K562 (cell line): ENCODE data around the gene ZMIZ1. TPM values are rescaled to one million over a fixed set of nuclear protein-coding genes. Genes with fewer than 3 reads are reported as not detected.
A peak's percentile ranks its signal among the peaks of the same experiment; 100 is the strongest.

Experiments
- BDP1 ChIP-seq: IDR thresholded peaks from 3 replicates; pipeline ENCODE4 v1.6.1; 2011; ENCODE audit not compliant: insufficient read length, insufficient read depth
- CBX5 ChIP-seq: IDR thresholded peaks from 2 replicates; pipeline ENCODE4 v1.6.1; 2014; ENCODE audit warnings: low read depth, borderline replicate concordance
- EGR1 ChIP-seq: fragments of 450-650 bp; conservative IDR thresholded peaks from 2 replicates; pipeline ENCODE4 v1.6.1; 2017; ENCODE audit warnings: mild to moderate bottlenecking
- GTF2A2 ChIP-seq: IDR thresholded peaks from 2 replicates; pipeline ENCODE4 v1.6.1; 2016; ENCODE audit warnings: mild to moderate bottlenecking, missing genetic modification characterization, missing compliant biosample characterization
- HDGF ChIP-seq: fragments of 450-650 bp; IDR thresholded peaks from 2 replicates; pipeline ENCODE4 v1.6.1; 2016
- HNRNPUL1 ChIP-seq: fragments of 200-400 bp; formaldehyde crosslinking; IDR thresholded peaks from 2 replicates; pipeline ENCODE4 v1.6.1; 2017; ENCODE audit warnings: low read length
- HSF4 ChIP-seq: fragments of 250-450 bp; sonication (Bioruptor Pico); IDR thresholded peaks from 2 replicates; pipeline ENCODE4 v2.1.2; 2022; ENCODE audit warnings: mild to moderate bottlenecking, moderate library complexity, borderline replicate concordance
- LARP7 ChIP-seq: fragments of 450-650 bp; IDR thresholded peaks from 2 replicates; pipeline ENCODE4 v1.6.1; 2016
- NELFE ChIP-seq: IDR thresholded peaks from 2 replicates; pipeline ENCODE4 v1.6.1; 2011; ENCODE audit warnings: mild to moderate bottlenecking; ENCODE audit not compliant: insufficient read depth, insufficient read length
- NEUROD1 ChIP-seq: fragments of 150-350 bp; IDR thresholded peaks from 2 replicates; pipeline ENCODE4 v1.6.1; 2014; ENCODE audit warnings: borderline replicate concordance, low read length, low read depth; ENCODE audit not compliant: partially characterized antibody
- NR4A1 ChIP-seq, 2 experiments: fragments of 250-450 bp in 1 of 2; fragments of 450-650 bp in 1 of 2; sonication (Bioruptor Pico) in 1 of 2; IDR thresholded peaks; 2 replicates each; pipeline versions ENCODE4 v1.4.0 to v1.6.1; 2016 to 2020; ENCODE audit warnings: mild to moderate bottlenecking in 2 of 2, missing compliant biosample characterization in 1 of 2, missing genetic modification characterization in 1 of 2, moderate library complexity in 1 of 2
- PHF8 ChIP-seq: fragments of 200-600 bp; sonication (generic); IDR thresholded peaks from 2 replicates; pipeline ENCODE4 v1.6.1; 2012; ENCODE audit warnings: mixed run types, mild to moderate bottlenecking, inconsistent platforms, low read length, moderate library complexity, borderline replicate concordance
- PURB ChIP-seq: sonication (generic); formaldehyde crosslinking; IDR thresholded peaks from 2 replicates; pipeline ENCODE4 v1.9.0; 2021; ENCODE audit warnings: low read depth, mild to moderate bottlenecking, missing genetic modification reagents
- RBM22 ChIP-seq: fragments of 200-400 bp; formaldehyde crosslinking; IDR thresholded peaks from 2 replicates; pipeline ENCODE4 v1.6.1; 2018; ENCODE audit warnings: low read length, low read depth; ENCODE audit not compliant: poor library complexity, severe bottlenecking
- SREBF1 ChIP-seq: fragments of 150-350 bp; IDR thresholded peaks from 2 replicates; pipeline ENCODE4 v1.6.1; 2014; ENCODE audit warnings: antibody characterized with exemption, low read depth, low read length, borderline replicate concordance
- TCFL5 ChIP-seq: fragments of 250-450 bp; sonication (Bioruptor Pico); conservative IDR thresholded peaks from 2 replicates; pipeline ENCODE4 v1.6.1; 2021; ENCODE audit warnings: mild to moderate bottlenecking, moderate library complexity, matching md5 sums
- ZBED1 ChIP-seq: IDR thresholded peaks from 2 replicates; pipeline ENCODE4 v1.6.1; 2014
- ZNF184 ChIP-seq: sonication (generic); formaldehyde crosslinking; IDR thresholded peaks from 2 replicates; pipeline ENCODE4 v1.5.0; 2020; ENCODE audit warnings: missing genetic modification reagents
- ZNF232 ChIP-seq: sonication (generic); formaldehyde crosslinking; IDR thresholded peaks from 2 replicates; pipeline ENCODE4 v1.8.0; 2022; ENCODE audit warnings: mild to moderate bottlenecking, missing genetic modification reagents
- ZNF431 ChIP-seq: sonication (generic); formaldehyde crosslinking; IDR thresholded peaks from 2 replicates; pipeline ENCODE4 v1.8.0; 2022; ENCODE audit warnings: mild to moderate bottlenecking, missing genetic modification reagents
- ZNF445 ChIP-seq: fragments of 250-450 bp; sonication (Bioruptor Pico); IDR thresholded peaks from 2 replicates; pipeline ENCODE4 v1.4.0; 2020; ENCODE audit warnings: low read depth, mild to moderate bottlenecking, moderate library complexity
- polyA plus RNA-seq, 8 experiments: library from polyadenylated mRNA; depleted of rRNA in 4 of 8; stranded (reverse) in 5 of 8; unstranded in 3 of 8; fragments of >200 nt; fragmentation: Nextera tagmentation in 2 of 8; fragmentation: Illumina TruSeq in 1 of 8; extraction: Ambion mirVana in 2 of 8; extraction: Trizol in 1 of 8; gene quantifications; 2 replicates each; pipeline versions ENCODE4 v1.2.1 to v1.2.3, GENCODE V29; 2011 to 2014; ENCODE audit warnings: inconsistent platforms in 1 of 8, missing spikeins in 1 of 8
- total RNA-seq, 7 experiments: library from RNA; depleted of rRNA in 6 of 7; stranded (reverse); fragments of >200 nt in 6 of 7; fragmentation: Illumina TruSeq in 2 of 7; extraction: Trizol in 2 of 7; gene quantifications; 2 replicates each; pipeline versions ENCODE4 v1.2.1 to v1.2.3, GENCODE V29; 2011 to 2021; ENCODE audit warnings: low replicate concordance in 1 of 7
- TF ChIP-seq, protein P1 (sequence below): fragments of 450-650 bp; formaldehyde crosslinking; IDR thresholded peaks from 2 replicates; pipeline ENCODE4 v1.4.0; 2022; ENCODE audit warnings: missing genetic modification characterization
- TF ChIP-seq, protein P2 (sequence below): IDR thresholded peaks from 2 replicates; pipeline ENCODE4 v1.6.1; 2012; ENCODE audit warnings: low read depth, low read length, improper control_type of control experiment, borderline replicate concordance
- TF ChIP-seq, protein P3 (sequence below): IDR thresholded peaks from 3 replicates; pipeline ENCODE4 v1.6.1; 2011; ENCODE audit warnings: borderline replicate concordance, mild to moderate bottlenecking; ENCODE audit not compliant: insufficient read length, insufficient read depth

ZMIZ1 gene
- total and polyA plus RNA-seq, 9 of the 15 experiments (the other 6 are each of a cell fraction or from before 2014, with no cell fraction given) = 1.0 to 37.3 (median 4.3) TPM

DNA sequence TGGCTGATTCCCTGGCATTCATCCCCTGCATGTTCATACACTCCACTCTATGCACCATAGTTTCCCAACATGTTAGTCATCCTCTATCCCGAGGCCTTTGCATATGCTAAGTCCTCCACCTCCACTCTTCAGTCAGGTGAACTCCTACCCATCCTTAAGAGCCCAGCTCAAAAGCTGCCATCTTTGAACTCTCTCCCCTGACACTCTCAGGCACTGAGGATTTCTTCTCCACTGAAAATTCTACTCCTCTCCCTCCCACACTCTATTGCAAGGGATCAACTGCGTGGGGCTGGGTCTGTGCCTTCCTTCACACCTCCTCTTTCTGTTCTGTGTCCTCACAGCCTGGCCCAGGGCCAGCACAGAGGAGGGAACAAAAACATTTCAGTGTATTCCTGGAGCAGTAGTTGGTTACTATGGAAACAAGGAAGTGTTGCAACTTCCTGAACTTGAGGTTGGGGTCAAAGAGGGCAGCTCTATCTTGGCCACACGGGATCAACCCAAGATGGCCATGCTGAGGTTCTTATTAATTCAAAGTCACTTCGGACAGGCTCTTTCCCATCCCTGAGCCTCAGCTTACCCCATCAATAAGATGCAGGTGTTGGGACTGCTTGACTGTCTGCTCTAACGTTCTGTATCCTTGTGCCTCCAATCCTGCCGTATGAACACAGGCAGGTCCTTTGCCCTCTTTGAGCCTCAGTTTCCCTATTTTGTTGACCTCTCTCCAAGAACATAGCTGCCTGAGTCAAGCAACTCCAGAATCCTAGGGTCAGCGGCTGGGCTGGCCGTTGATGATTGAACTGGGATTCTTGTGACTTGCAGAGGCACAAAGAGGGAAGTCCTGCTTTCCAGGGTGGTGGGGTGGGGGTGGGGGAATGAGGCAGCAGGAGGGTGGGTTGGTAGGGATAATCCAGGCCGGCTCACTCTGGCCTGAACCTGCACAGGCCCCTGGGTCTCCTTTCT lies 15.5 kb downstream of the ZMIZ1 start (continued):
- TF ChIP-seq ZNF184 (no peak), EGR1 (peak; percentile 61), ZNF431 (CRISPR knock-in tag) (no peak), BDP1 (no peak), HDGF (no peak), ZBED1 (no peak), NEUROD1 (peak; percentile 53), CBX5 (no peak), PURB (CRISPR knock-in tag) (no peak), HNRNPUL1 (no peak), LARP7 (no peak), NR4A1 (CRISPR knock-in tag; IDR thresholded peaks at IDR 0.05) (peak; percentile 92; the same call in 1 of the 2 replicates), NR4A1 (tag; IDR thresholded peaks at IDR 0.05) (peak; percentile 92), SREBF1 (no peak), HSF4 (CRISPR knock-in tag) (no peak; the same call in 1 of the 2 replicates), TCFL5 (CRISPR knock-in tag) (peak; percentile 81), ZNF445 (CRISPR knock-in tag) (peak; percentile 72; the same call in 1 of the 2 replicates), PHF8 (no peak), ZNF232 (no peak), GTF2A2 (tag) (peak; percentile 60), NELFE (no peak), RBM22 (no peak)
- TF ChIP-seq, protein P1, sequence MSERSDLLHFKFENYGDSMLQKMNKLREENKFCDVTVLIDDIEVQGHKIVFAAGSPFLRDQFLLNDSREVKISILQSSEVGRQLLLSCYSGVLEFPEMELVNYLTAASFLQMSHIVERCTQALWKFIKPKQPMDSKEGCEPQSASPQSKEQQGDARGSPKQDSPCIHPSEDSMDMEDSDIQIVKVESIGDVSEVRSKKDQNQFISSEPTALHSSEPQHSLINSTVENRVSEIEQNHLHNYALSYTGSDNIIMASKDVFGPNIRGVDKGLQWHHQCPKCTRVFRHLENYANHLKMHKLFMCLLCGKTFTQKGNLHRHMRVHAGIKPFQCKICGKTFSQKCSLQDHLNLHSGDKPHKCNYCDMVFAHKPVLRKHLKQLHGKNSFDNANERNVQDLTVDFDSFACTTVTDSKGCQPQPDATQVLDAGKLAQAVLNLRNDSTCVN (CRISPR knock-in tag) = no peak; the same call in 1 of the 2 replicates
- TF ChIP-seq, protein P2, sequence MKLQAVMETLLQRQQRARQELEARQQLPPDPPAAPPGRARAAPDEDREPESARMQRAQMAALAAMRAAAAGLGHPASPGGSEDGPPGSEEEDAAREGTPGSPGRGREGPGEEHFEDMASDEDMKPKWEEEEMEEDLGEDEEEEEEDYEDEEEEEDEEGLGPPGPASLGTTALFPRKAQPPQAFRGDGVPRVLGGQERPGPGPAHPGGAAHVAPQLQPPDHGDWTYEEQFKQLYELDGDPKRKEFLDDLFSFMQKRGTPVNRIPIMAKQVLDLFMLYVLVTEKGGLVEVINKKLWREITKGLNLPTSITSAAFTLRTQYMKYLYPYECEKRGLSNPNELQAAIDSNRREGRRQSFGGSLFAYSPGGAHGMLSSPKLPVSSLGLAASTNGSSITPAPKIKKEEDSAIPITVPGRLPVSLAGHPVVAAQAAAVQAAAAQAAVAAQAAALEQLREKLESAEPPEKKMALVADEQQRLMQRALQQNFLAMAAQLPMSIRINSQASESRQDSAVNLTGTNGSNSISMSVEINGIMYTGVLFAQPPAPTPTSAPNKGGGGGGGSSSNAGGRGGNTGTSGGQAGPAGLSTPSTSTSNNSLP = peak; percentile 20; the same call in 1 of the 2 replicates
- TF ChIP-seq, protein P3, sequence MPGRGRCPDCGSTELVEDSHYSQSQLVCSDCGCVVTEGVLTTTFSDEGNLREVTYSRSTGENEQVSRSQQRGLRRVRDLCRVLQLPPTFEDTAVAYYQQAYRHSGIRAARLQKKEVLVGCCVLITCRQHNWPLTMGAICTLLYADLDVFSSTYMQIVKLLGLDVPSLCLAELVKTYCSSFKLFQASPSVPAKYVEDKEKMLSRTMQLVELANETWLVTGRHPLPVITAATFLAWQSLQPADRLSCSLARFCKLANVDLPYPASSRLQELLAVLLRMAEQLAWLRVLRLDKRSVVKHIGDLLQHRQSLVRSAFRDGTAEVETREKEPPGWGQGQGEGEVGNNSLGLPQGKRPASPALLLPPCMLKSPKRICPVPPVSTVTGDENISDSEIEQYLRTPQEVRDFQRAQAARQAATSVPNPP = no peak
